ENCODE measurements around the gene MTMR12. TPM values are rescaled to one million over a fixed set of nuclear protein-coding genes. Genes with fewer than 3 reads are reported as not detected.
A peak's percentile ranks its signal among the peaks of the same experiment; 100 is the strongest.

The MTMR12 gene
- total RNA-seq, 1 experiment from 2014 or later, result 16.0 TPM

DNA sequence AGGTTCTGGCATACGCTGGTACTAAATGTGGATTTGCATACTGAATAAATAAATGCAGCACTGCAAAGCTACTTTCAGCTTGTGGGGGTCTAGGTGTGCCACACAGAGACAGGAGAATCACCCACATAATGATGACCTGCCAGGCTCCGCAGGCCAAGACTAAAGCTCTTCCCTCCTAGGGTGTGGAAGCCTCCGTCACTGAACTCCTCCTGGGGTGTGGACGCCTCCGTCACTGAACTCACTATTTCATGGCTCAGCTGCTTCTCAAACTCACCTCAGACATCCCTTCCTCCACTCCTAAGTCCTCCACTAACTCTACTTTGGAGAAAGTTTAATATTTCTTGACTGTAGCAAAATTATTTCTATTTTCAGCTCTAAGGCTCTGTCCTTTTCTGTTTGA is 73.4 kb downstream of the MTMR12 start:
- BruUV-seq (replicated peaks), result no TSS peak
- TF ChIP-seq, protein P1, sequence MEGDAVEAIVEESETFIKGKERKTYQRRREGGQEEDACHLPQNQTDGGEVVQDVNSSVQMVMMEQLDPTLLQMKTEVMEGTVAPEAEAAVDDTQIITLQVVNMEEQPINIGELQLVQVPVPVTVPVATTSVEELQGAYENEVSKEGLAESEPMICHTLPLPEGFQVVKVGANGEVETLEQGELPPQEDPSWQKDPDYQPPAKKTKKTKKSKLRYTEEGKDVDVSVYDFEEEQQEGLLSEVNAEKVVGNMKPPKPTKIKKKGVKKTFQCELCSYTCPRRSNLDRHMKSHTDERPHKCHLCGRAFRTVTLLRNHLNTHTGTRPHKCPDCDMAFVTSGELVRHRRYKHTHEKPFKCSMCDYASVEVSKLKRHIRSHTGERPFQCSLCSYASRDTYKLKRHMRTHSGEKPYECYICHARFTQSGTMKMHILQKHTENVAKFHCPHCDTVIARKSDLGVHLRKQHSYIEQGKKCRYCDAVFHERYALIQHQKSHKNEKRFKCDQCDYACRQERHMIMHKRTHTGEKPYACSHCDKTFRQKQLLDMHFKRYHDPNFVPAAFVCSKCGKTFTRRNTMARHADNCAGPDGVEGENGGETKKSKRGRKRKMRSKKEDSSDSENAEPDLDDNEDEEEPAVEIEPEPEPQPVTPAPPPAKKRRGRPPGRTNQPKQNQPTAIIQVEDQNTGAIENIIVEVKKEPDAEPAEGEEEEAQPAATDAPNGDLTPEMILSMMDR (conservative IDR thresholded peaks at IDR 0.05; ENCODE audit: low read depth, low read length), result no peak
- TF ChIP-seq EZH2phosphoT487 (IDR thresholded peaks at IDR 0.05; ENCODE audit: borderline replicate concordance, low read length) (no peak), EZH2 (IDR thresholded peaks at IDR 0.05; ENCODE audit: low read length, unreplicated experiment) (no peak)
- H3K9ac ChIP-seq (ENCODE audit: low read length), result no peak overlapping the region
- no peak overlapping the region for H3K4me2 ChIP-seq (ENCODE audit: low read length)
- DNase-seq (no peak), ATAC-seq (no peak)
- ChIA-PET POLR2A (ENCODE audit: unreplicated experiment) (no interaction called here), CTCF (no interaction called here)
- H3F3A ChIP-seq (ENCODE audit: low read length, unreplicated experiment), result no peaks in the 10 kb centered on the region
- H2AFZ ChIP-seq (ENCODE audit: low read length), result no peak overlapping the region
- intact Hi-C loops (cut with micrococcal nuclease), result no loop called here
- H3K79me2 ChIP-seq (ENCODE audit: low read length), result no peaks in the 10 kb centered on the region
- no peak overlapping the region for H3K4me3 ChIP-seq (ENCODE audit: low read length)
- H3K27me3 ChIP-seq (ENCODE audit: low read length), result no peaks in the 10 kb centered on the region
- H3K9me2 ChIP-seq (replicated peaks; ENCODE audit: low read length), result no peaks in the 10 kb centered on the region
- H3K9me3 ChIP-seq (ENCODE audit: low read length), result no peaks in the 10 kb centered on the region
- H3K27ac ChIP-seq (ENCODE audit: low read length), result no peak overlapping the region
- peaks cover 23% of the 10 kb centered on the region; the same call in 1 of the 2 replicates for H3K36me3 ChIP-seq (ENCODE audit: low read depth, low read length)
- no peaks in the 10 kb centered on the region for H4K20me1 ChIP-seq (ENCODE audit: low read length)
- no peaks in the 10 kb centered on the region for H3K4me1 ChIP-seq (ENCODE audit: insufficient read depth, low read length)

DNA sequence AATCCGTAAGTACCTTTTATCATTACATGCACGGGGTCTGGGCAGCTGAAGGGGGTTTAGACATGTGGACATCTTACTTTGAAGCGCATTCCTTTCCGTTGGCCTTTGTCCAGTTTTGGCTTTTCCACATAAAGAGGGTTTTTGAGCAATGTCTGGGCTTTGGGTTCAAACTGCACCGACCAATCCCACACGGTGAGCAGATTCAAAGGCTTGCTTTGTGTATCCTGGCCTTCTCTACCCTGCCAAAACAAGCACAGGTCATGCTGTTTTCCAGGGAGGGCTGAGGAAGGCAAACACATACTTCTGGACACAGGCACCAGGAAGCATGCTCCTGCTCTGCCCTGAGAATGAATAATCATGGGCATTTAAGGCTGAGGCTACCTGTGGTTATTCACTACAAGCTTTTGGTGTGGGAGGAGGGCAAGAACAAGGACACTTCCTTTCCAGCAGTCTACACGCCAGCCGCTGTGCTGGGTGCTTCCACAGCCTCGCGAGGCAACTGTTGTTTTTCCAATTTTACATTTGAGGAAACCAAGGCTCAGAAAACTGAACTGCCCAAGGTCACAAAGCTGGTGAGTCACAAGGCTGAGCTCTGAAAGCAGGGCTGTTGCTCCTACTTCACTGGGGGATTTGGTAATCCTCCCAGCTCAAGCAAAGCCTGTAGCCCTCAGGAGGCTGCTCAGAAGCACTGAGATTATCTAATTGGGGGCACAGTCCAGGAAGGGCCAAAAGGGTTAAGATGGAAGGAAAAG is 78.9 kb downstream of the MTMR12 start:
- no peak overlapping the region for H3K4me3 ChIP-seq (ENCODE audit: low read length)
- H3K9me3 ChIP-seq (ENCODE audit: low read length), result no peaks in the 10 kb centered on the region
- no peak overlapping the region for H3K9ac ChIP-seq (ENCODE audit: low read length)
- no peaks in the 10 kb centered on the region for H4K20me1 ChIP-seq (ENCODE audit: low read length)
- no peak overlapping the region for H2AFZ ChIP-seq (ENCODE audit: low read length)
- H3K4me2 ChIP-seq (ENCODE audit: low read length), result no peak overlapping the region
- no peaks in the 10 kb centered on the region for H3F3A ChIP-seq (ENCODE audit: low read length, unreplicated experiment)
- DNase-seq, result peak; percentile 17
- peak; percentile 71 for ATAC-seq
- ChIA-PET POLR2A (ENCODE audit: unreplicated experiment) (interaction anchor here (0.6 kb wide), 1 partner anchor 33 kb away, joined by 20 read pairs; no protein-coding TSS in a partner anchor), CTCF (no interaction called here)
- H3K27ac ChIP-seq (ENCODE audit: low read length), result no peak overlapping the region
- no peaks in the 10 kb centered on the region for H3K27me3 ChIP-seq (ENCODE audit: low read length)
- no peaks in the 10 kb centered on the region for H3K9me2 ChIP-seq (replicated peaks; ENCODE audit: low read length)
- H3K36me3 ChIP-seq (ENCODE audit: low read depth, low read length), result peaks cover 3% of the 10 kb centered on the region; the same call in 1 of the 2 replicates
- BruUV-seq (replicated peaks), result no TSS peak
- peaks cover 7% of the 10 kb centered on the region; the same call in 1 of the 2 replicates for H3K4me1 ChIP-seq (ENCODE audit: insufficient read depth, low read length)
- intact Hi-C loops (cut with micrococcal nuclease), result loop anchor here (1.0 to 2.0 kb wide), 2 partner anchors 59 to 79 kb away; partner anchors contain the start of gene GOLPH3
- no peak for TF ChIP-seq EZH2phosphoT487 (IDR thresholded peaks at IDR 0.05; ENCODE audit: borderline replicate concordance, low read length)
- no peak for TF ChIP-seq EZH2 (IDR thresholded peaks at IDR 0.05; ENCODE audit: low read length, unreplicated experiment)
- TF ChIP-seq, protein P1 (conservative IDR thresholded peaks at IDR 0.05; ENCODE audit: low read depth, low read length), result no peak
- no peaks in the 10 kb centered on the region for H3K79me2 ChIP-seq (ENCODE audit: low read length)

DNA sequence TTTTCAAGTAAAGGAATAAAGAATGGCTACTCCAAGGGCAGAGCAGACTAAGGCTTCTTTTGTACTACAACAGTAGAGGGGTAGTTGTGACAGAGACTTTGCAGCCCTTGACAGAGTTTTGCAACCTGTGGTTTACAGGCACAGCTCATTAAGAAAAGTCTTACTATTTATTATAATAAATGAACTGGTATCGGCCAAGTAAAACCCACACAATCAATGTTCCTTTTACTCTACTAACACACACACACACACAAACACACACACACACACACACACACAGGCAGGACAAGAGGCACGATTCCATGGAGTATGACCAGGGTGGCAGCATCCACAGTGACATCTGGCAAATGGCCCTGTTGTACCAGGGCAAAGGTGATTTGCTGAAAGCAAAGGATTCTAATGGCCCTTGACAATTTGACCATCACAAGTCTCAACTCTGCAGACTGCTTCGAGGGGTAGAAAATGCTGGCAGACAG is 79.5 kb downstream of the MTMR12 start:
- ATAC-seq, result no peak

More for the DNA sequence above, 79.5 kb downstream of the MTMR12 start:
- no peak overlapping the region for H3K4me2 ChIP-seq (ENCODE audit: low read length)
- TF ChIP-seq, protein P1 (conservative IDR thresholded peaks at IDR 0.05; ENCODE audit: low read depth, low read length), result no peak
- no peak for TF ChIP-seq EZH2phosphoT487 (IDR thresholded peaks at IDR 0.05; ENCODE audit: borderline replicate concordance, low read length)
- TF ChIP-seq EZH2 (IDR thresholded peaks at IDR 0.05; ENCODE audit: low read length, unreplicated experiment), result no peak
- no peaks in the 10 kb centered on the region for H3K9me2 ChIP-seq (replicated peaks; ENCODE audit: low read length)
- no peak overlapping the region for H3K9ac ChIP-seq (ENCODE audit: low read length)
- intact Hi-C loops (cut with micrococcal nuclease), result loop anchor here (2.0 kb wide), 1 partner anchor 58 kb away; the partner anchor contains the start of gene GOLPH3
- peaks cover 3% of the 10 kb centered on the region; the same call in 1 of the 2 replicates for H3K36me3 ChIP-seq (ENCODE audit: low read depth, low read length)
- BruUV-seq (replicated peaks), result no TSS peak
- ChIA-PET CTCF (interaction anchor here (0.9 kb wide), 1 partner anchor 70 kb away, joined by 4 read pairs; no protein-coding TSS in a partner anchor), POLR2A (ENCODE audit: unreplicated experiment) (interaction anchor here (0.7 kb wide), 1 partner anchor 108 kb away, joined by 6 read pairs; no protein-coding TSS in a partner anchor)
- H3K79me2 ChIP-seq (ENCODE audit: low read length), result no peaks in the 10 kb centered on the region
- no peak overlapping the region for H3K4me3 ChIP-seq (ENCODE audit: low read length)
- H3K27ac ChIP-seq (ENCODE audit: low read length), result no peak overlapping the region
- DNase-seq, result no peak
- H3K4me1 ChIP-seq (ENCODE audit: insufficient read depth, low read length), result peaks cover 7% of the 10 kb centered on the region; the same call in 1 of the 2 replicates
- no peak overlapping the region for H2AFZ ChIP-seq (ENCODE audit: low read length)
- no peaks in the 10 kb centered on the region for H3F3A ChIP-seq (ENCODE audit: low read length, unreplicated experiment)
- H3K9me3 ChIP-seq (ENCODE audit: low read length), result no peaks in the 10 kb centered on the region
- no peaks in the 10 kb centered on the region for H4K20me1 ChIP-seq (ENCODE audit: low read length)
- no peaks in the 10 kb centered on the region for H3K27me3 ChIP-seq (ENCODE audit: low read length)

Data from PC-3 (cell line).